EH (cell line): ENCODE measurements around the gene SLC44A4.
"Not testable (repeated sequence)": the region's sequence is repeated elsewhere in the genome, so short reads cannot be mapped to it uniquely, and the experiment has no call there.

Experiments
- DNase-seq: peaks from one replicate; pipeline ENCODE4 v3.0.0-alpha.2; 2015; ENCODE audit warnings: low read depth

SLC44A4 gene

GRCh38 chr6:31858707-31859106 lies 20.1 kb downstream of the SLC44A4 start:
- no peak for DNase-seq

GRCh38 chr6:31857774-31858173 lies 21.0 kb downstream of the SLC44A4 start:
- not testable (repeated sequence) for DNase-seq

- not testable (repeated sequence) for DNase-seq
Observed at GRCh38 chr6:31851980-31852718, 26.6 kb downstream of the SLC44A4 start.

GRCh38 chr6:31851485-31851832 lies 27.3 kb downstream of the SLC44A4 start:
- DNase-seq, result peak; percentile 24

GRCh38 chr6:31850765-31851484 lies 27.9 kb downstream of the SLC44A4 start:
- DNase-seq, result no peak

- DNase-seq, result no peak
Observed at GRCh38 chr6:31847276-31847978, 31.4 kb downstream of the SLC44A4 start.

- DNase-seq, result no peak
Observed at GRCh38 chr6:31844507-31844906, 34.3 kb downstream of the SLC44A4 start.

GRCh38 chr6:31842053-31842452 lies 36.7 kb downstream of the SLC44A4 start:
- no peak for DNase-seq

- not testable (repeated sequence) for DNase-seq
Observed at GRCh38 chr6:31839779-31840126, 39.0 kb downstream of the SLC44A4 start.

GRCh38 chr6:31838968-31839367 lies 39.8 kb downstream of the SLC44A4 start:
- DNase-seq, result no peak

- not testable (repeated sequence) for DNase-seq
Observed at GRCh38 chr6:31838114-31838553, 40.7 kb downstream of the SLC44A4 start.

- DNase-seq, result peak; percentile 42
Observed at GRCh38 chr6:31837369-31838113, 41.3 kb downstream of the SLC44A4 start.

- peak; percentile 53 for DNase-seq
Observed at GRCh38 chr6:31836474-31837368, 42.1 kb downstream of the SLC44A4 start.

GRCh38 chr6:31836047-31836473 lies 42.7 kb downstream of the SLC44A4 start:
- no peak for DNase-seq

- peak; percentile 87 for DNase-seq
Observed at GRCh38 chr6:31834367-31835250, 44.2 kb downstream of the SLC44A4 start.

GRCh38 chr6:31831350-31832215 lies 47.2 kb downstream of the SLC44A4 start:
- no peak for DNase-seq

- DNase-seq, result no peak
Observed at GRCh38 chr6:31830886-31831335, 47.9 kb downstream of the SLC44A4 start.

- peak; percentile 65 for DNase-seq
Observed at GRCh38 chr6:31829633-31830283, 49.0 kb downstream of the SLC44A4 start.
